GM18511 (cell line): ENCODE data around the gene OASL.
"Not testable (repeated sequence)": the region's sequence is repeated elsewhere in the genome, so short reads cannot be mapped to it uniquely, and the experiment has no call there.

Source experiments
- ATAC-seq: cut with Tn5 transposase; IDR thresholded peaks from one replicate; pipeline ENCODE4 v1.9.1; 2021; ENCODE audit warnings: mild to moderate bottlenecking, moderate library complexity; ENCODE audit not compliant: unreplicated experiment

The OASL gene

GRCh38 chr12:121038861-121039668 is at the start of gene OASL:
TSS of gene OASL (minus strand) at chr12:121039246. CDS start at chr12:121038971, 275 bp downstream.
- ATAC-seq = peak; percentile 80

GRCh38 chr12:121088195-121088585 is 49.1 kb upstream of the OASL start:
- ATAC-seq = no peak

GRCh38 chr12:121087467-121088194 is 48.6 kb upstream of the OASL start:
- ATAC-seq = no peak

GRCh38 chr12:121086781-121087295 is 47.8 kb upstream of the OASL start:
- no peak for ATAC-seq

GRCh38 chr12:121085506-121086353 is 46.7 kb upstream of the OASL start:
- ATAC-seq = no peak

GRCh38 chr12:121085069-121085468 is 46.0 kb upstream of the OASL start:
- no peak for ATAC-seq

GRCh38 chr12:121084229-121084628 is 45.2 kb upstream of the OASL start:
- no peak for ATAC-seq

GRCh38 chr12:121080909-121081308 is 41.9 kb upstream of the OASL start:
- ATAC-seq = no peak

GRCh38 chr12:121079736-121080272 is 40.8 kb upstream of the OASL start:
- no peak for ATAC-seq

GRCh38 chr12:121077440-121077839 is 38.4 kb upstream of the OASL start:
- not testable (repeated sequence) for ATAC-seq

GRCh38 chr12:121075911-121076310 is 36.9 kb upstream of the OASL start:
- not testable (repeated sequence) for ATAC-seq

GRCh38 chr12:121072147-121072546 is 33.1 kb upstream of the OASL start:
- ATAC-seq = no peak

GRCh38 chr12:121069206-121069605 is 30.2 kb upstream of the OASL start:
- ATAC-seq = no peak

GRCh38 chr12:121065345-121065744 is 26.3 kb upstream of the OASL start:
- no peak for ATAC-seq

GRCh38 chr12:121064586-121064985 is 25.5 kb upstream of the OASL start:
- not testable (repeated sequence) for ATAC-seq

GRCh38 chr12:121064116-121064515 is 25.1 kb upstream of the OASL start:
- no peak for ATAC-seq

GRCh38 chr12:121062391-121063045 is 23.5 kb upstream of the OASL start:
- ATAC-seq = no peak

- ATAC-seq = no peak
Measured at GRCh38 chr12:121061831-121062230, 22.8 kb upstream of the OASL start.

GRCh38 chr12:121060149-121061001 is 21.3 kb upstream of the OASL start:
- ATAC-seq = peak; percentile 88
